H1 (cell line): ENCODE measurements around the gene CKAP4. TPM values are rescaled to one million over a fixed set of nuclear protein-coding genes. Genes with fewer than 3 reads are reported as not detected.

Source experiments
- CTCF ChIA-PET: fragments of 300-600 bp; sonication (Branson Sonifier 250); formaldehyde crosslinking; loops from one replicate; lab custom pipeline; 2021; ENCODE audit not compliant: partially characterized antibody; lab: Charles Lee
- POLR2A ChIA-PET: fragments of 300-600 bp; sonication (Branson Sonifier 250); formaldehyde crosslinking; loops from one replicate; lab custom pipeline; 2021; ENCODE audit warnings: inconsistent platforms; ENCODE audit not compliant: partially characterized antibody; lab: Charles Lee
- DNase-seq, 2 experiments: peaks; one replicate each; pipeline versions ENCODE4 v3.0.0 to v3.0.0-alpha.2; 2010 to 2022; ENCODE audit warnings: low spot score in 2 of 2, low read depth in 1 of 2, mixed read lengths in 1 of 2
- FAIRE-seq: peaks from 2 replicates; lab custom pipeline; 2011; peaks lifted over from hg19 to GRCh38; lab: Jason Lieb, UNC
- H2AFZ ChIP-seq: 2 replicates; pipeline ENCODE4 v1.8.1; 2012; ENCODE audit warnings: low read length, inconsistent platforms
- H2AK5ac ChIP-seq: 2 replicates; pipeline ENCODE4 v1.6.1; 2013; ENCODE audit warnings: low read depth, low read length
- H2BK120ac ChIP-seq: replicated peaks from 2 replicates; pipeline ENCODE3; 2013; ENCODE audit warnings: low read depth, low read length, inconsistent platforms
- H2BK12ac ChIP-seq: 2 replicates; pipeline ENCODE4 v1.6.1; 2013; ENCODE audit warnings: low read depth, low read length
- H2BK15ac ChIP-seq: 2 replicates; pipeline ENCODE4 v1.6.1; 2013; ENCODE audit warnings: low read length
- H2BK20ac ChIP-seq: 2 replicates; pipeline ENCODE4 v1.6.1; 2013; ENCODE audit warnings: low read length
- H2BK5ac ChIP-seq: 2 replicates; pipeline ENCODE4 v1.6.1; 2013; ENCODE audit warnings: low read depth, low read length
- H3K14ac ChIP-seq: 2 replicates; pipeline ENCODE4 v1.6.1; 2013; ENCODE audit warnings: inconsistent platforms; ENCODE audit not compliant: insufficient read length
- H3K18ac ChIP-seq: 2 replicates; pipeline ENCODE4 v1.6.1; 2013; ENCODE audit warnings: low read length; ENCODE audit errors: extremely low read depth
- H3K23ac ChIP-seq: 2 replicates; pipeline ENCODE4 v1.6.1; 2013; ENCODE audit warnings: inconsistent platforms; ENCODE audit not compliant: insufficient read length
- H3K23me2 ChIP-seq: 2 replicates; pipeline ENCODE4 v1.6.1; 2013; ENCODE audit warnings: low read depth, low read length
- H3K27ac ChIP-seq: 2 replicates; pipeline ENCODE4 v1.6.1; 2011; ENCODE audit warnings: low read depth, low read length, inconsistent platforms
- H3K27me3 ChIP-seq, 4 experiments: replicated peaks in 1 of 4; 1 replicate in 1 of 4; 2 replicates in 3 of 4; pipeline versions ENCODE4 v1.6.1 to v1.8.1; 2011 to 2013; ENCODE audit warnings: low read length in 3 of 4, mild to moderate bottlenecking in 3 of 4, inconsistent platforms in 2 of 4, mixed read lengths in 2 of 4, moderate library complexity in 1 of 4; ENCODE audit not compliant: control insufficient read depth in 3 of 4, insufficient read depth in 3 of 4; ENCODE audit errors: extremely low read depth in 1 of 4
- H3K36me3 ChIP-seq, 4 experiments: 2 replicates each; pipeline versions ENCODE4 v1.6.1 to v1.8.1; 2011 to 2013; ENCODE audit warnings: mild to moderate bottlenecking in 4 of 4, low read length in 3 of 4, moderate library complexity in 2 of 4, control low read depth in 1 of 4, inconsistent platforms in 1 of 4; ENCODE audit not compliant: insufficient read depth in 4 of 4, control insufficient read depth in 2 of 4
- H3K4ac ChIP-seq: replicated peaks from 2 replicates; pipeline ENCODE3; 2013; ENCODE audit warnings: low read length, low read depth, mixed read lengths, inconsistent platforms; ENCODE audit not compliant: insufficient read length
- H3K4me1 ChIP-seq, 4 experiments: replicated peaks in 1 of 4; 1 replicate in 1 of 4; 2 replicates in 3 of 4; pipeline versions ENCODE4 v1.6.1 to v1.8.1; 2011 to 2013; ENCODE audit warnings: low read length in 3 of 4, inconsistent platforms in 2 of 4, mixed read lengths in 1 of 4; ENCODE audit not compliant: insufficient read depth in 4 of 4, control insufficient read depth in 3 of 4
- H3K4me2 ChIP-seq, 2 experiments: 2 replicates each; pipeline versions ENCODE4 v1.6.1 to v1.8.1; 2011 to 2013; ENCODE audit warnings: low read depth in 2 of 2, low read length in 2 of 2, control low read depth in 1 of 2, inconsistent platforms in 1 of 2, mild to moderate bottlenecking in 1 of 2; ENCODE audit not compliant: insufficient read depth in 1 of 2
- H3K4me3 ChIP-seq, 4 experiments: fragments of 200-600, 300-600 bp in 1 of 4; sonication (generic), shearing (Covaris generic), sonication (Bioruptor Twin) in 1 of 4; 2 replicates each; pipeline versions ENCODE4 v1.5.1 to v1.8.1; 2011 to 2016; ENCODE audit warnings: low read length in 4 of 4, low read depth in 3 of 4, control low read depth in 2 of 4, inconsistent platforms in 2 of 4, mild to moderate bottlenecking in 2 of 4, mixed read lengths in 1 of 4, moderate library complexity in 1 of 4; ENCODE audit not compliant: insufficient read depth in 2 of 4; ENCODE audit errors: extremely low read depth in 1 of 4
- H3K56ac ChIP-seq: replicated peaks from 2 replicates; pipeline ENCODE3; 2013; ENCODE audit warnings: low read depth, mild to moderate bottlenecking, mixed read lengths, low read length, inconsistent platforms; ENCODE audit not compliant: insufficient read length
- H3K79me1 ChIP-seq: 2 replicates; pipeline ENCODE4 v1.6.1; 2013; ENCODE audit warnings: low read depth, low read length, control low read depth
- H3K79me2 ChIP-seq, 2 experiments: 2 replicates each; pipeline versions ENCODE4 v1.6.1 to v1.8.1; 2012 to 2013; ENCODE audit warnings: low read length in 2 of 2, mild to moderate bottlenecking in 2 of 2, inconsistent platforms in 1 of 2; ENCODE audit not compliant: insufficient read depth in 2 of 2, control insufficient read depth in 1 of 2
- H3K9ac ChIP-seq, 4 experiments: replicated peaks in 1 of 4; 1 replicate in 1 of 4; 2 replicates in 3 of 4; pipeline versions ENCODE4 v1.6.1 to v1.8.1; 2011 to 2013; ENCODE audit warnings: low read depth in 3 of 4, low read length in 3 of 4, control low read depth in 2 of 4, mild to moderate bottlenecking in 2 of 4, moderate library complexity in 2 of 4, inconsistent platforms in 1 of 4; ENCODE audit errors: extremely low read depth in 1 of 4
- H3K9me3 ChIP-seq, 2 experiments: 2 replicates each; pipeline versions ENCODE4 v1.6.1 to v1.8.1; 2012 to 2013; ENCODE audit warnings: mild to moderate bottlenecking in 2 of 2, moderate library complexity in 2 of 2, control low read depth in 1 of 2, inconsistent platforms in 1 of 2, low read depth in 1 of 2, low read length in 1 of 2, mixed read lengths in 1 of 2; ENCODE audit not compliant: insufficient read depth in 2 of 2
- H4K20me1 ChIP-seq, 2 experiments: replicated peaks in 1 of 2; 2 replicates each; pipeline versions ENCODE3 to v1.8.1; 2011 to 2013; ENCODE audit warnings: inconsistent platforms in 2 of 2, low read length in 2 of 2, mild to moderate bottlenecking in 1 of 2; ENCODE audit not compliant: insufficient read depth in 2 of 2, control insufficient read depth in 1 of 2
- H4K5ac ChIP-seq: 2 replicates; pipeline ENCODE4 v1.6.1; 2013; ENCODE audit warnings: low read length, low read depth, mixed read lengths, inconsistent platforms; ENCODE audit not compliant: insufficient read length
- H4K8ac ChIP-seq: 2 replicates; pipeline ENCODE4 v1.8.0; 2013; ENCODE audit warnings: mild to moderate bottlenecking, moderate library complexity, low read length, inconsistent platforms; ENCODE audit not compliant: insufficient read depth; ENCODE audit errors: extremely low read depth
- H4K91ac ChIP-seq: replicated peaks from 2 replicates; pipeline ENCODE3; 2013; ENCODE audit warnings: low read length, mixed read lengths, inconsistent platforms; ENCODE audit not compliant: insufficient read length
- SIX5 ChIP-seq: IDR thresholded peaks from 2 replicates; pipeline ENCODE4 v1.6.1; 2011; ENCODE audit warnings: mild to moderate bottlenecking, low read depth, low read length
- WGBS, 2 experiments: shearing (Covaris generic) in 1 of 2; methylation state at CpG; one replicate each; pipeline versions ENCODE4 v1.1.6 to v1.1.7; 2013 to 2015; ENCODE audit warnings: low lambda C conversion rate in 2 of 2, mixed read lengths in 2 of 2, inconsistent platforms in 1 of 2, low coverage in 1 of 2, missing lambda C conversion rate in 1 of 2; ENCODE audit not compliant: insufficient replicate concordance in 2 of 2, insufficient coverage in 1 of 2, insufficient read length in 1 of 2; ENCODE audit errors: extremely low coverage in 1 of 2, missing lambda C conversion rate in 1 of 2; 5-methylcytosine and 5-hydroxymethylcytosine counted together
- polyA plus RNA-seq, 7 experiments: library from polyadenylated mRNA; depleted of rRNA in 3 of 7; stranded (reverse) in 5 of 7; unstranded in 2 of 7; fragments of >200 nt in 5 of 7; fragments of 200-250 nt in 2 of 7; gene quantifications; 1 replicate in 5 of 7; 2 replicates in 1 of 7; 4 replicates in 1 of 7; pipeline versions ENCODE4 v1.2.1 to v1.2.3, GENCODE V29; 2011 to 2013; ENCODE audit warnings: missing spikeins in 2 of 7, mixed read lengths in 2 of 7
- total RNA-seq: library from RNA; stranded (reverse); fragmentation: NEBNext Ultra II Directional; extraction: Animal tissue kit (Norgen Biotek cat#: 25700); gene quantifications from 2 replicates; pipeline ENCODE4 v1.2.1, GENCODE V29; 2021

The CKAP4 gene
- total and polyA plus RNA-seq, 2 of the 8 experiments (the other 6 are each of a cell fraction or from before 2014, with no cell fraction given), result 35.8 to 80.7 TPM

DNA sequence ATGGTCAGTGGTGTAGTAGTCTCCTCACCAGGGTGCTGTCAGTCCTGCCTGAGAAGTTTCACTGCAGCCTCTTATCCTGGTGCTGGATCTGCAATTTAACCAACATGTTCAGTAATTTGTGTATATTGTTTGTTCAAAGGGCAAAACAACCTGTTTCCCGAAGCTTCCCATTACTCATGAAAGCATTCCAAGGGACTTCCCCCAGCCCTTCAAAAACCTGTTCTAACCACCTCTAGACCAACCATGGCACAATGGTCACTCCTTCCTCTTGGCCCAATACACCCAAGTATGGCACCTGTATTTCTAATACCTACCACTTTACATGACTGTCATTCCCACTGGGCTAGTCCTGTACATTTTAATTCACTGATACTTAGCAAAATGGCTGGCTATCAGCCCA is 12.1 kb downstream of the CKAP4 start:
- H3K23me2 ChIP-seq, result no peaks in the 10 kb centered on the region
- H3K18ac ChIP-seq, result no peak overlapping the region
- no peak for FAIRE-seq
- H3K36me3 ChIP-seq, result peaks cover 6 to 28% (median 16%) of the 10 kb centered on the region in 4 experiments; a peak in 7 of 8 replicates
- DNase-seq, result no peak
- H4K8ac ChIP-seq, result no peak overlapping the region
- H3K27ac ChIP-seq, result no peak overlapping the region
- no peak overlapping the region for H3K9ac ChIP-seq
- ChIA-PET POLR2A (interaction anchor here (0.7 to 3.5 kb wide), 3 partner anchors 11 to 18 kb away, joined by 3 to 12 read pairs (median 4); partner anchors contain the start of gene CKAP4), CTCF (interaction anchor here (1.3 to 3.9 kb wide), 4 partner anchors 8 to 110 kb away, joined by 5 to 21 read pairs (median 6); no protein-coding TSS in a partner anchor)
- no peak overlapping the region for H2BK120ac ChIP-seq
- H3K9me3 ChIP-seq, result peaks cover 0 to 7% of the 10 kb centered on the region in 2 experiments; a peak in 1 of 4 replicates
- H4K91ac ChIP-seq, result no peak overlapping the region
- no peak overlapping the region for H2AFZ ChIP-seq
- 80% methylated on average over 1 of the region's 1 CpG; no CpG with 5 or more reads in 1 of the 2 experiments for WGBS, 2 experiments
- H2BK15ac ChIP-seq, result no peak overlapping the region
- H3K14ac ChIP-seq, result no peak overlapping the region
- H2AK5ac ChIP-seq, result no peak overlapping the region
- H3K79me1 ChIP-seq, result no peaks in the 10 kb centered on the region; the same call in 1 of the 2 replicates
- H3K79me2 ChIP-seq, result no peaks in the 10 kb centered on the region
- H2BK12ac ChIP-seq, result no peak overlapping the region
- no peak overlapping the region for H4K5ac ChIP-seq
- no peak overlapping the region for H3K4me2 ChIP-seq
- TF ChIP-seq SIX5, result no peak
- peaks cover 0 to 5% (median under 1%) of the 10 kb centered on the region in 4 experiments; a peak in 1 of 7 replicates for H3K4me1 ChIP-seq
- H4K20me1 ChIP-seq, result peaks cover 0 to 1% of the 10 kb centered on the region in 2 experiments
- no peak overlapping the region for H3K4me3 ChIP-seq
- H2BK20ac ChIP-seq, result no peak overlapping the region
- no peak overlapping the region for H3K23ac ChIP-seq
- H3K56ac ChIP-seq, result no peak overlapping the region
- H3K27me3 ChIP-seq, result no peaks in the 10 kb centered on the region
- H2BK5ac ChIP-seq, result no peak overlapping the region
- no peak overlapping the region for H3K4ac ChIP-seq
